Left ventricle myocardium inferior (tissue), 1 donor: ENCODE measurements around the gene NCKAP1. TPM values are rescaled to one million over a fixed set of nuclear protein-coding genes. Genes with fewer than 3 reads are reported as not detected.
"Not testable (repeated sequence)": the region's sequence is repeated elsewhere in the genome, so short reads cannot be mapped to it uniquely, and the experiment has no call there.

ENCODE experiments used
- DNase-seq: peaks from one replicate; pipeline ENCODE4 v3.0.0-alpha.2; 2020
- H3K27ac ChIP-seq: fragments of 200-600 bp; replicated peaks from 2 replicates; pipeline ENCODE4 v1.8.0; 2021
- H3K27me3 ChIP-seq: fragments of 200-600 bp; 2 replicates; pipeline ENCODE4 v1.8.0; 2021; ENCODE audit warnings: low read depth
- H3K36me3 ChIP-seq: fragments of 200-600 bp; 2 replicates; pipeline ENCODE4 v1.8.0; 2021
- H3K4me1 ChIP-seq: fragments of 200-600 bp; 2 replicates; pipeline ENCODE4 v1.8.0; 2021
- H3K4me3 ChIP-seq: fragments of 200-600 bp; 2 replicates; pipeline ENCODE4 v1.8.0; 2021; ENCODE audit warnings: mild to moderate bottlenecking, moderate library complexity
- H3K9me3 ChIP-seq: fragments of 200-600 bp; replicated peaks from 2 replicates; pipeline ENCODE4 v1.8.0; 2021
- intact Hi-C: fragments of 100-400 bp; cut with micrococcal nuclease; formaldehyde crosslinking; loops from one replicate; pipeline ENCODE4 v1.11.0; 2022
- total RNA-seq: library from RNA; stranded (reverse); fragmentation: NEBNext Ultra II Directional; extraction: Animal tissue kit (Norgen Biotek cat#: 25700); gene quantifications from one replicate; pipeline ENCODE4 v1.2.1, GENCODE V29; 2021
- TF ChIP-seq, protein P1 (sequence below): fragments of 200-600 bp; IDR thresholded peaks from 2 replicates; pipeline ENCODE4 v1.8.0; 2021; ENCODE audit warnings: antibody characterized with exemption, mild to moderate bottlenecking, borderline replicate concordance
- donor health status: DM: no; HTN: yes; CAD: no; lungs with severe emphysema.

The NCKAP1 gene
- total RNA-seq, 1 donor from 2014 or later: 142 TPM

DNA sequence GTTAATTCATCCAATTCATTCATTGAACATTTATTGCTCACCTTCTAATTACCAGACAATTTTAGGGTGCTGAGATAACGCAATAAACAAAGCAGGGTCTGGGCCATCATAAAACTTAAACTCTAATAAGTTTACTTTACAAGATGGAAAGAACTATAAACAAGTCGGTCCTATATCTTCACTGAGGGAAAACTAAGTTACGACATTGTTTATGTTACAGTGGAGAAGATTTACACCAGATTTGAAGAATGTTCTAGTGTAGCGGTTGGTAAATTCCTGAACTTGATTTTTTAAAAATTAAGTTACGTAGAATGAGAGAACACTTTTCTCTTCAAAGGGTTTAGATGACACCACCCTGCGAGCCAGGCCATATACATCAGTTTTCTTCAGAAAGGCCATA lies 151.2 kb downstream of the NCKAP1 start:
- no peak for DNase-seq
- Histone ChIP-seq H3K27me3 (no peaks in the 10 kb centered on the region), H3K9me3 (no peaks in the 10 kb centered on the region), H3K4me1 (no peaks in the 10 kb centered on the region), H3K27ac (no peak overlapping the region), H3K4me3 (no peak overlapping the region), H3K36me3 (no peaks in the 10 kb centered on the region)
- TF ChIP-seq, protein P1, sequence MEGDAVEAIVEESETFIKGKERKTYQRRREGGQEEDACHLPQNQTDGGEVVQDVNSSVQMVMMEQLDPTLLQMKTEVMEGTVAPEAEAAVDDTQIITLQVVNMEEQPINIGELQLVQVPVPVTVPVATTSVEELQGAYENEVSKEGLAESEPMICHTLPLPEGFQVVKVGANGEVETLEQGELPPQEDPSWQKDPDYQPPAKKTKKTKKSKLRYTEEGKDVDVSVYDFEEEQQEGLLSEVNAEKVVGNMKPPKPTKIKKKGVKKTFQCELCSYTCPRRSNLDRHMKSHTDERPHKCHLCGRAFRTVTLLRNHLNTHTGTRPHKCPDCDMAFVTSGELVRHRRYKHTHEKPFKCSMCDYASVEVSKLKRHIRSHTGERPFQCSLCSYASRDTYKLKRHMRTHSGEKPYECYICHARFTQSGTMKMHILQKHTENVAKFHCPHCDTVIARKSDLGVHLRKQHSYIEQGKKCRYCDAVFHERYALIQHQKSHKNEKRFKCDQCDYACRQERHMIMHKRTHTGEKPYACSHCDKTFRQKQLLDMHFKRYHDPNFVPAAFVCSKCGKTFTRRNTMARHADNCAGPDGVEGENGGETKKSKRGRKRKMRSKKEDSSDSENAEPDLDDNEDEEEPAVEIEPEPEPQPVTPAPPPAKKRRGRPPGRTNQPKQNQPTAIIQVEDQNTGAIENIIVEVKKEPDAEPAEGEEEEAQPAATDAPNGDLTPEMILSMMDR: no peak
- intact Hi-C loops: no loop called here

DNA sequence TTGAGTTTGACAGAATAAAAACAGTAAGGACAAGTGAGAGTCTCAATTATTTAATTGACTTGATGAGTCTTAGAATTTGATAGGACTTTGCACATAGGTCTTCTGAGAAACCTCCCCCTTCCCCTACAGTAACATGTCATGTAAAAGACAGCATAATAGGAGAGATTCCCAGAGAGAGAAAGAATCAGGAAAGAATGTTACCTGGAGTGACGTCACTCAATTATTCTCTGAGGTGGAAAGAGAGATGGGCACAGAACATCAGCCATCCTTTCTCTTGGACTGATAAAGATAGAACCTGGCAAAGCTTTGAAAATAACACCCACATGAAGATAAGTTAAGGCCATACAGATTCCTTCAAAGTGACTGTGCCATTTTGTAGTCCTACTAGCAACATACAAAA lies 152.5 kb downstream of the NCKAP1 start:
- Histone ChIP-seq H3K27ac (no peak overlapping the region), H3K36me3 (no peaks in the 10 kb centered on the region), H3K4me1 (no peaks in the 10 kb centered on the region), H3K9me3 (peaks cover 7% of the 10 kb centered on the region), H3K4me3 (no peak overlapping the region), H3K27me3 (no peaks in the 10 kb centered on the region)
- no peak for DNase-seq
- intact Hi-C loops: no loop called here
- TF ChIP-seq, protein P1: no peak

DNA sequence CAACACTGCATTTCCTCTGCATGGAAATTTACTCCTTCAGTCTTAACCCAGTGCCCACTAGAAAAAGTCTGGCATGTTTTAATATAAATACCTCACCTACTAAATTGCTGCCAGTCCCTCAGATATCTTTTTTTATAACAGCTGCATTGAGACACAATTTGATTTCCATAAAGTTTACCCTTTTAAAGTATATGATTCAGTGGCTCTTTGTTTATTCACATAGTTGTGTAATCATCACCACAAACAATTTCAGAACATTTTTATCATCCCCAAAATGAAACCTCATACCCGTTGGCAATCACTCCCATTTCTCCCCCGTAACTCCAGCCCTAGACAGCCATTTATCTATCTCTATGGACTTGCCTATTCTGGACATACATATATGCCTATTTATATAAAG lies 154.8 kb downstream of the NCKAP1 start:
- H3K4me1 ChIP-seq: no peaks in the 10 kb centered on the region
- intact Hi-C loops: no loop called here
- H3K27ac ChIP-seq: no peak overlapping the region
- H3K36me3 ChIP-seq: peaks cover 4% of the 10 kb centered on the region
- no peak for DNase-seq
- no peak overlapping the region for H3K4me3 ChIP-seq
- H3K27me3 ChIP-seq: no peaks in the 10 kb centered on the region
- TF ChIP-seq, protein P1: no peak
- peaks cover 24% of the 10 kb centered on the region for H3K9me3 ChIP-seq

DNA sequence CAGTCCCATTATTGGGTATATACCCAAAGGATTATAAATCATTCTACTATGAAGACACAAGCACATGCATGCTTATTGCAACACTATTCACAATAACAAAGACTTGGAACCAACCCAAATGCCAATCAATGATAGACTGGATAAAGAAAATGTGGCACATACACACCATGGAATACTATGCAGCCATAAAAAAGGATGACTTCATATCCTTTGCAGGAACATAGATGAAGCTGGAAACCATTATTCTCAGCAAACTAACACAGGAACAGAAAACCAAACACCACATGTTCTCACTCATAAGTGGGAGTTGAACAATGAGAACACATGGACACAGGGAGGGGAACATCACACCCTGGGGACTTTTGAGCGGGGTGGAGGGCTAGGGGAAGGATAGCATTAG lies 158.2 kb downstream of the NCKAP1 start:
- H3K4me1 ChIP-seq, H3K36me3 ChIP-seq, H3K4me3 ChIP-seq, intact Hi-C loops, H3K27ac ChIP-seq, DNase-seq, H3K27me3 ChIP-seq: not testable (repeated sequence)
- peaks cover 46% of the 10 kb centered on the region for H3K9me3 ChIP-seq

DNA sequence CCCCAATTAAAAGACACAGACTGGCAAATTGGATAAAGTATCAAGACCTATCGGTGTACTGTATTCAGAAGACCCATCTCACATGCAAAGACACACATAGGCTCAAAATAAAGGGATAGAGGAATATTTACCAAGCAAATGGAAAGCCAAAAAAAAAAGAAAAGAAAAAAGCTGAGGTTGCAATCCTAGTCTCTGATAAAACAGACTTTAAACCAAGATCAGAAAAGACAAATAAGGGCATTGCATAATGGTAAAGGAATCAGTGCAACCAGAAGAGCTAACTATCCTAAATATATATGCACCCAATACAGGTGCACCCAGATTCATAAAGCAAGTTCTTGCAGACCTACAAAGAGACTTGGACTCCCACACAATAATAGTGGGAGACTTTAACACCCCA lies 161.6 kb downstream of the NCKAP1 start:
- peaks cover 50% of the 10 kb centered on the region for H3K9me3 ChIP-seq
- H3K36me3 ChIP-seq, DNase-seq, H3K27ac ChIP-seq, H3K4me1 ChIP-seq, H3K4me3 ChIP-seq, intact Hi-C loops, H3K27me3 ChIP-seq: not testable (repeated sequence)

DNA sequence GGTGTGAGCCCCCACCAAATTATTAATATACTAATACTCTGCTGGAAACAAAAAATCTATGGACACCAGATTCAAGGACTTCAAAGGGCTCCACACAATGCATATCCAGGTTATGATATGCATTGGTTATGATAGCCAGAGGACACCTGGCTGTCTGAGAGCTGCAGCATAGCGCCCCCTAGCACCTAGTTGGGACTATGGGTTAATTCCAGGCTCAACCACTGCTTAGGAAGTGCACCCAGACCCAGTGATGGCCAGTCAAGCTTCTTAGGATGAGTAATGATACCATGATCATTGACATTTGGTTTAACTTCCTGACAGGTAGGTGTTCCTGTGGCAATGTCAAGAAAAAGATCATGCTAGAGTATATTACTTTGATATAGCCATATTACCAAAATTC lies 168.0 kb downstream of the NCKAP1 start:
- TF ChIP-seq, protein P1: peak; percentile 20
- DNase-seq: no peak
- no peak overlapping the region for H3K4me3 ChIP-seq

More for the DNA sequence above, 168.0 kb downstream of the NCKAP1 start:
- no peak overlapping the region for H3K27ac ChIP-seq
- H3K4me1 ChIP-seq: peaks cover 17% of the 10 kb centered on the region
- H3K36me3 ChIP-seq: no peaks in the 10 kb centered on the region
- intact Hi-C loops: no loop called here
- H3K9me3 ChIP-seq: peaks cover 5% of the 10 kb centered on the region
- peaks cover 11% of the 10 kb centered on the region for H3K27me3 ChIP-seq
